COR-L47 (cell line): ENCODE results near the gene KRT7.
"Not testable (repeated sequence)": the region's sequence is repeated elsewhere in the genome, so short reads cannot be mapped to it uniquely, and the experiment has no call there.

ENCODE experiments used
- DNase-seq: peaks from one replicate; lab custom pipeline; 2025; lab: John Stamatoyannopoulos, UW

The KRT7 gene

GRCh38 chr12:52255926-52256583 is 23.0 kb downstream of the KRT7 start:
- DNase-seq = no peak

GRCh38 chr12:52256584-52256935 is 23.5 kb downstream of the KRT7 start:
- DNase-seq = no peak

DNA sequence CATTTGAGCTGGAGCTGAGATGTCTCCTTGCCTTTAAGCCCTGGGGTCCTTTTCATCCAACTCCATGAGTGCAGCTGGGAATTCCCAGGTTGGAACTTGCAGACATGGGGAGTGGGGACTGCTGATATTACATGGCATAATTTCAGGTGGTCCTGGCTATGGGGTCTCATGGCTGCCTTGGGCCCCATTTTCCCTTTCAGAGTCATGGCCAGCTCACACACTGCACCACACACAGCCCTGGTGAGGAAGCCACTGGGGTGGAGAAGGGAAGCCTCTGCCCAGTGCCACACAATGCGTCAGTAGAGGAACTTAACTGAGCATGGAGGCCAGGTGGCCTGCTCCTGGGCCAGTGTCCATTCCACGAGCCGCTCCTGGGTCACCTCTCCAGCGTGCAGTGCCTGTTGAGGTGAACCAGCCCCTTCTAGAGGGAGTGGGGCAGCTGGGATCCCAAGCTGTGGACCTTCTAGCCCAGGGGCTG is 24.1 kb downstream of the KRT7 start:
- no peak for DNase-seq

- not testable (repeated sequence) for DNase-seq
Measured at GRCh38 chr12:52257922-52258321, 24.9 kb downstream of the KRT7 start.

GRCh38 chr12:52258335-52258901 is 25.4 kb downstream of the KRT7 start:
- DNase-seq = no peak

- peak; percentile 31 for DNase-seq
Measured at GRCh38 chr12:52259657-52260243, 26.7 kb downstream of the KRT7 start.

GRCh38 chr12:52260361-52261207 is 27.5 kb downstream of the KRT7 start:
- no peak for DNase-seq

DNA sequence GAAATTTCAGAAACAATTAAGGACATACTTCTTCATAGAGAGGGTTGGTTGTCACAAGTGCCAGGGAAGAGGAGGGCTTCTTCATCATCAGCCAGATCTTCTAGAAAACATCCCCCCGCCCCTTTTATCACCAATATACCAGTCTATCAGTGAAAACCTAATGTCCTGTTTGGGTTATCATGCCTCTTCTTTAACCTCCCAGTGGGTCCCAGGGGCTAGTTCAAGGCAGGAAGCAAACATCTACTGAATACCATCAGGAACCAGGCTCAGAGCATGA is 28.1 kb downstream of the KRT7 start:
- no peak for DNase-seq

- no peak for DNase-seq
Measured at GRCh38 chr12:52262286-52262685, 29.2 kb downstream of the KRT7 start.

GRCh38 chr12:52263761-52264434 is 30.9 kb downstream of the KRT7 start:
- DNase-seq = no peak

GRCh38 chr12:52264435-52264825 is 31.4 kb downstream of the KRT7 start:
- no peak for DNase-seq

DNA sequence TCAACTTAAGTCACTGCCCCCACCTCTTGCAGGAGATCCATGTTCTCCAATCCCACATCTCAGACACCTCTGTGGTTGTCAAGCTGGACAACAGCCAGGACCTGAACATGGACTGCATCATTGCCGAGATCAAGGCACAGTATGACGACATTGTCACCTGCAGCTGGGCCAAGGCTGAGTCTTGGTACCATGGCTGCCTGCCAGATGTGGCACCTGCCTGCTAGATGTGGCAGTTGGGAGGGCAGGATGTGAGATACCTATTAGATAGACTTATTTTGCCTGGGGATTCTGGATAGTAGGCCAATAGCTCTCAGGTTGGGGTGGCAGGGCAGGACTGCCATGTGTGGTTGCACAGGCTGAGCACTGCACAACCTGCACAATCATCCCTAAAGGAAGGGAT is 33.5 kb downstream of the KRT7 start:
- peak; percentile 50 for DNase-seq

GRCh38 chr12:52267266-52267665 is 34.2 kb downstream of the KRT7 start:
- DNase-seq = no peak

DNA sequence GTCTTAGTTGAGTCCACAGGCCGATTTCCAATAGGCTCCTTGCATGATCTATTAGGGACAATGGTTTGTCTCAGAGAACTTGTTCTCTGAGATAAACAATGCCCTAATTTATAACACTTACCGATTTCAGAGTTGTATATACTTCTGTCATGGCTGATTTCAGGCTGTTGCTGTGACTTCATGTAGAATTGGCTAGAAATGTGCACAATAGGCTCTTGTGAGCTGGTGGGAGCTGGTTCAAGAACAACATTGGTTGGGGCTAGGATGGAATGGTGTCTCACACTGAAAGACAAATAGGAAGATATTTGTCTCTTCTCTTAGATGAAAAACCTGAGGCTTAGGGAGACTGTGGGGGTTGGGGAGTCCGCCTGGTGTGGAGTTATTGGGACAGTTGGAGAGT is 34.7 kb downstream of the KRT7 start:
- no peak for DNase-seq

DNA sequence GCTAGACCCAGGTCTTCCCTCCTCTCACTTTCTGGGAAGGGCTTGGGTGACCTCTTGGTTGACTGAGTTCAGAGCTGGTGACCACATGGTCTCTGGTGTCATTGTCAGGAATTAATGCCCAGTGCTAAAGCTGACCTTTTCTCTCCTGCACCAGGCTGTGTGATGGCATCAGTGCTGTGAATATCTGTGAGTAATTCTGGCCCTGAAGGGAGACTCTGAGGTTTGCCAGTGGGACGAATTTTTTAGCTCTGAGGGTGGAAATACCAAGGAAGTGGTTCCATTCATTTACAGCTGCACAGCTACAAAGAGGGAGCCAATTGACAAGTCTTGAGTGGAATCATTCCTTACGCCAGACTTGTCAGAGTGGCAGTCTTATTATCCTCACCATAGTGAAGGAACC is 35.2 kb downstream of the KRT7 start:
- no peak for DNase-seq

- DNase-seq = no peak
Measured at GRCh38 chr12:52270541-52271070, 37.6 kb downstream of the KRT7 start.

DNA sequence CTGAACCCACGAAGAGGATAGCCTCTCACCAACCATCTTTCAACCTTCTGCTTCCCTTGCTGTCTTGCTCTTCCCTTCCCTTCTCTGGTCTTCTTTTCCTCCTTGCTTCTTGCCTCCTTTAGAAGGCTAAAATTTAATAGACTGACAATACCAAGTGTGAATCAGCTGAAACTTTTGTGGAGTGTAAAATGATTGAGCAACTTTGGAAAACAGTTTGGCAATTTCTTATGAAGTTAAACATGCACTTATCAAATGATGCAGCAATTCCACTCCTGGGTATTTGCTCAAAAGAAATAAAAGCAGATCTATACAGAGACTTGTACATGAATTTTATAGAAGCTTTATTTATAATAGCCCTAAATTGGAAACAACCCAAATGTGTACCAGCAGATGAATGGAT is 38.1 kb downstream of the KRT7 start:
- no peak for DNase-seq

- DNase-seq = no peak
Measured at GRCh38 chr12:52274521-52275120, 41.6 kb downstream of the KRT7 start, which contains the start of gene KRT86. KRT86 (plus strand) TSS chr12:52274645; CDS start chr12:52301917, 27,272 bp downstream.

GRCh38 chr12:52275686-52276085 is 42.6 kb downstream of the KRT7 start:
- no peak for DNase-seq

- DNase-seq = no peak
Measured at GRCh38 chr12:52277486-52278245, 44.6 kb downstream of the KRT7 start.
